IPS DF 4.7 (cell line): Measurements from ENCODE around the gene NEUROG2.
"Not testable (repeated sequence)": the region's sequence is repeated elsewhere in the genome, so short reads cannot be mapped to it uniquely, and the experiment has no call there.

Experiments
- DNase-seq: peaks from one replicate; pipeline ENCODE4 v3.0.0-alpha.2; 2013; ENCODE audit warnings: low spot score; ENCODE audit errors: extremely low read depth

NEUROG2 gene

GRCh38 chr4:112516066-112516470 is at the start of gene NEUROG2:
NEUROG2 (minus strand) TSS chr4:112516180; CDS start chr4:112515475, 705 bp downstream.
- DNase-seq = no peak

GRCh38 chr4:112564706-112565270 is 48.8 kb upstream of the NEUROG2 start:
- DNase-seq = no peak

- no peak for DNase-seq
Observed at GRCh38 chr4:112563431-112564200, 47.6 kb upstream of the NEUROG2 start.

GRCh38 chr4:112562254-112562879 is 46.4 kb upstream of the NEUROG2 start:
- DNase-seq = no peak

- DNase-seq = no peak
Observed at GRCh38 chr4:112560084-112560483, 44.1 kb upstream of the NEUROG2 start.

GRCh38 chr4:112559053-112559452 is 43.1 kb upstream of the NEUROG2 start:
- no peak for DNase-seq

- no peak for DNase-seq
Observed at GRCh38 chr4:112557676-112558411, 41.9 kb upstream of the NEUROG2 start.

- DNase-seq = not testable (repeated sequence)
Observed at GRCh38 chr4:112554271-112554670, 38.3 kb upstream of the NEUROG2 start.

GRCh38 chr4:112552668-112553067 is 36.7 kb upstream of the NEUROG2 start:
- no peak for DNase-seq

GRCh38 chr4:112550728-112551127 is 34.7 kb upstream of the NEUROG2 start:
- DNase-seq = no peak

GRCh38 chr4:112546476-112546875 is 30.5 kb upstream of the NEUROG2 start:
- DNase-seq = no peak

- no peak for DNase-seq
Observed at GRCh38 chr4:112545346-112545745, 29.4 kb upstream of the NEUROG2 start.

GRCh38 chr4:112540695-112541094 is 24.7 kb upstream of the NEUROG2 start:
- no peak for DNase-seq

GRCh38 chr4:112536123-112536522 is 20.1 kb upstream of the NEUROG2 start:
- DNase-seq = no peak

- DNase-seq = no peak
Observed at GRCh38 chr4:112532267-112532666, 16.3 kb upstream of the NEUROG2 start.

GRCh38 chr4:112531146-112531545 is 15.2 kb upstream of the NEUROG2 start:
- no peak for DNase-seq

- no peak for DNase-seq
Observed at GRCh38 chr4:112526061-112526460, 10.1 kb upstream of the NEUROG2 start.

GRCh38 chr4:112523764-112524505 is 8.0 kb upstream of the NEUROG2 start:
- DNase-seq = no peak

GRCh38 chr4:112523008-112523721 is 7.2 kb upstream of the NEUROG2 start:
- no peak for DNase-seq

GRCh38 chr4:112522431-112522830 is 6.5 kb upstream of the NEUROG2 start:
- DNase-seq = not testable (repeated sequence)
